Gastrocnemius medialis (tissue), 4 donors: Measurements from ENCODE around the gene OTUD4.

Source experiments
- CTCF ChIP-seq, 5 experiments: fragments of 450-650 bp in 3 of 5; fragments of 200-600 bp in 2 of 5; sonication (generic) in 2 of 5; IDR thresholded peaks in 4 of 5; conservative IDR thresholded peaks in 1 of 5; 1 replicate in 4 of 5; 2 replicates in 1 of 5; pipeline ENCODE4 v1.5.1; 2016 to 2019; ENCODE audit warnings: antibody characterized with exemption in 5 of 5, mild to moderate bottlenecking in 3 of 5, moderate library complexity in 3 of 5
- POLR2A ChIP-seq, 2 donors: fragments of 450-650 bp; IDR thresholded peaks; one replicate each; pipeline ENCODE4 v1.6.1; 2017; ENCODE audit warnings: antibody characterized with exemption in 2 of 2, mild to moderate bottlenecking in 2 of 2, moderate library complexity in 2 of 2

- TF ChIP-seq CTCF (IDR thresholded peaks at IDR 0.05 in 4 of 5, conservative IDR thresholded peaks at IDR 0.05 in 1 of 5) = no peak
- no peak for TF ChIP-seq POLR2A (IDR thresholded peaks at IDR 0.05)
Observed at GRCh38 chr4:145153181-145153903, 27.0 kb downstream of the OTUD4 start.
